NCI-H510A (cell line): ENCODE measurements around the gene SBNO1.
"Not testable (repeated sequence)": the region's sequence is repeated elsewhere in the genome, so short reads cannot be mapped to it uniquely, and the experiment has no call there.

ENCODE experiments used
- DNase-seq: peaks from one replicate; lab custom pipeline; 2025; lab: John Stamatoyannopoulos, UW

The SBNO1 gene

DNA sequence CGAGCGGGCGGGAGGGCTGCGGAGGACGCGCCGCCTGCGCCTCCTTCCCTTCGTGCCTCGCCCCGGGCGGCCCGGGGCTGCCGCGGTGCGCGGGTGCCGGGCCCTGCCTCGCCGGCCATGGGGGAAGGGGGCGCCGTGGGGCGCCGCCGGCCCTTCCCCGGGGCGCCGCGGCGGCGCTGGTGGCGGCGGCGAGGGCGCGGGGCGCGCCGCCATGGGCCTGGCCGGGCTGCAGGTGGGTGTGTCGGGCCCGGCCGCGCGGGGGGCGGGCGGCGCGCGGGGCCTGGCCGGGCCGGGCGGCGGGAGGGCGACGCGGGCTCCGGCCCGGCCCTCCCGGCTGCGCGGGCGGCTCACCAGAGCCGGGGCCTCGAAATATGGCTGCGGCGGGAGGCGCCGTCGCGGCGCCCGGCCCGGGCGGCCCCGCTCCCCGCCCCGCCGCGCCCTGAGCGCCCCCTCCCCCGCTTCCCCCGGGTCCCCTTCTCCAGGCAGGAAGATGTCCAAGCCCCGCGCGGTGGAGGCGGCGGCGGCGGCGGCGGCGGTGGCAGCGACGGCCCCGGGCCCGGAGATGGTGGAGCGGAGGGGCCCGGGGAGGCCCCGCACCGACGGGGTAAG, 24.4 kb upstream of the SBNO1 start:
- no peak for DNase-seq

DNA sequence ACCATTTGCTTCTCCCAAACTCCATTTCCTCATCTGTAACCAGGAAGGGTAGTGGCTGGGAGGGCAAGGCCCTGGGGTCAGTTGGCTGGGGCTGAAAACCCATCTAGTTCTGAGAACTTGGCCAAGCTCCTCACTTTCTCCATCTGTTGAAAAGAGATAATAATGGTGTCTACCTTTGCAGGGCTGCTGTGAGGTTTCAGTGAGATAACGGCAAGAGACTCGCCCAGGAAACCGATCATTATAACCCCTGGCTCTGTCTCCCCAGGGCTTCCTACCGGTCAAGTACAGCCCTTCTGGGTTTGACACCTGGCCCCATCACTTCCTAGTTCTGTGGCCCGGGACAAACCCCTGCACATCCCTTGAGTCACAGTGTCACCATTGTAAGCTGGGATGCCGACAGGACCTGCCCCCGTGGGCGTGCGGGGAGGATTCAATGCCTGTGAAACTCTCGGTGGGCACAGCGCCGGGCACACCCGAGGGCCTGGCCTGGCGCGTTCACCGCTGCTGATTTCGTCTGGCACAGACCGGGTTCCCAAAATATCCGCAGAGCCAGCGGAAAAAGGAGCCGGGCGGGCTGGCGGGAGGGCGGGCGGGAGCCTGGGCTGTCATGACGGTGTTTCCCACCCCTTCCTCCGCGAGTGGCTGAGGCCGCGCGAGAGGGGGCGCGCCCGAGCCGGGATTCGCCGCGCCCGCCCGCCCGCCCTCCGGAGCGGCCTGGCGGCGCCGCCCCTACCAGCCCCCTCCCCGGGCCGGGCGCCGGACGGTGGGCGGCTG, 23.7 kb upstream of the SBNO1 start:
- peak; percentile 42 for DNase-seq

DNA sequence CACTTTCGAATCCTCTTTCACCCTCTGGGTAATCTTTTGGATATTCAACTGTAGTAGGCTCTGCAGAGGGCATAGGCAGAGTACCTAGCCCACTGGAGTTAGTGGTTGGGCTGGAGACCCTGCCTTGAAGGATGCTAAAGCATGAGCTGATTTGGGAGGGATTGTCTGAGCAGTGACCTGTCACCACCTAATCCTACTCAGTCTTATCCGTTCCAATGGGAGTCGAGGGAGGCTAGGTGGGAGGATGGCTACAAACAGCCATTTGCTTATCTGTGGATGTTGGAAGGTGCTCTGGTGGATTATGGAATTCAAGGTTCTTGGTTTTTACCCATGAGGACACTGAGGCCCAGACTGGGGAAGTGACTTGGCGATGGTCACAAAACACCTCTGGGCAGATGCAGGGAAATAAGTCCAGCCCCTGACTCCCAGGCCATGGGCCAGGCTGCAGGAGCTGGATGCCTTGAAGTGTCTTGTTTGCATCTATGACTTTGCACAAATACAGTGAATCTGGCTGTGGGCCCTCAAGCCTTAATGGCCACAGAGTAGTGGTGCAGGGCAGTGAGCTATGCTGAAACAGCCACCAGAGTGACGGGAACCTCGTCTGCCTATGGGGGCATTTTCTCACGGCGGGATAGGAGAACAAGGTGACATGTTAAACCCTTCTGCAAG, 23.0 kb upstream of the SBNO1 start:
- no peak for DNase-seq

DNA sequence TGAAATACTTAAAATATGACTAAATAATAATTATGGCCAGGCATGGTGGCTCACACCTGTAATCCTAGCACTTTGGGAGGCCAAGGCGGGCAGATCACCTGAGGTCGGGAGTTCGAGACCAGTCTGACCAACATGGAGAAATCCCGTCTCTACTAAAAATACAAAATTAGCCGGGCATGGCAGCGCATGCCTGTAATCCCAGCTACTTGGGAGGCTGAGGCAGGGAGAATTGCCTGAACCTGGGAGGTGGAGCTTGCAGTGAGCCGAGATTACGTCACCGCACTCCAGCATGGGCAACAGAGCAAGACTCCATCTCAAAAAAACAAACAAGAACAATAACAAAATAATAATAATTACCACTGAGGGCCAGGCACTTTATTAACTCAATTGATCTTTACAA, 20.9 kb upstream of the SBNO1 start:
- not testable (repeated sequence) for DNase-seq

DNA sequence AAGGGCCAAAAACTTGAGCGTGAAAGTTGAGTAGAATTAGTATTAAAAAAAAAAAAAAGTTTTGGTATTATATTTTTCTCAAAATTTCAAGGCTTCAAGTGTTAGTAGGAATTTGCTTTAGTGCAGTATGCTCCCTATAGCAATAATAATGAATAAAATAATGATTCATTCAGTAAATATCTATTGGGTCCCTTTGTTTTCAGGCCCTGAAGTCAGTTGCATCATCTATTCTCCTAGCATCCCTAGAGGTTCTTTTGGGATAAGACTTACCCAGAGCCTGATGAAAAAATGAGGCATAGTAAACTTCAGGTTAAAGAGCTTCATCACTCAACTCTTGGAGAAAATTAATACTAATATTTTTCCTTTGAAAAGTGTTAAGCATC, 20.3 kb upstream of the SBNO1 start:
- DNase-seq: no peak

DNA sequence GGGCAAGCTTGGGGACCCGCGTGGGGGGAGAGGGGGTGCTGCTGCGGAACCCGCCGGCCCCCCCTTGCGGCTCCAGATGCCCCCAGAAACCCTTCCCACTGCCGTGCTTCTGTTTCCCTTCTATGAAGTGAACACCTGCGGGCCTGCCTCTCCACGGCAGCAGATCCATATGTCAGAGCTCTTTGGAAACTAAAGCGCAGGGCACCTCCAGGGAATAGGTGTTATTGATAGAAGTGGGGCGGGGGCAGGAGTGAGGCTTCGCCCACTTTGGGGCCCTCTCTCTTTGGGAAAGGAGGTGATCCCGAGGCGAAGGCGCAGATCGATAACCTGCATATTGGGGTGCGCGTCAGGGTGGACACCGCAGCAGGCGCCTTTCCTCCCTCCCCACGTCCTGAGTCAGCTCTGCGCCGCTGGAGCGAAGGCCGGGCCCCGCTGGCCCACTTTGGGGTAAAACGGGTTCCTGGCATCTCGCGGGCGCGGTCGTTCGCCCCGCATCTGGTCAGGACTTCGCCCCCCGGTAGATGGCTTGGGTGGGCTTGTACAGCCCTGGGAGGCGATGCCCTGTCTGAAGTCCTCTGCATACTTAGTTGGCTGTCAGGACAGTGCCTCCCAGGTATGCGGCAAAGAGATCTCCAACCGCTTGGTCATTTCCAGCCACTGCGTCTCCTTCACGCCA, 19.8 kb upstream of the SBNO1 start:
- DNase-seq: no peak

DNA sequence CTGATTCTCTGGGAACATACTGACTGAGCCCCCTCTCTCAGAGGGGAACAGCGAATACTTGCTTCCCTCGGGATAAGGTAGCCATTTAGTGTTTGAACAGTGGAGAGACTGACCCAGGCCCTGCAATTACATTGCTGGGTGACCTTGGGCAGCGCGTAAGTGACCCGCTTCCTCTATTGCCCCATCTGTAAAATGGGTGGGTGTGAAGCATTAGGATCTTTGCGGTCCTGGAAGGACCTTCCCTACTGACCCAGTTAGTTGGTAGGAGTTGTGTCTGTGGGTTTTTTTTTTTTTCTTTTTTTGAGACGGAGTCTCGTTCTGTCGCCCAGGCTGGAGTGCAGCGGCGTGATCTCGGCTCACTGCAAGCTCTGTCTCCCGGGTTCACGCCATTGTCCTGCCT, 18.0 kb upstream of the SBNO1 start:
- no peak for DNase-seq

DNA sequence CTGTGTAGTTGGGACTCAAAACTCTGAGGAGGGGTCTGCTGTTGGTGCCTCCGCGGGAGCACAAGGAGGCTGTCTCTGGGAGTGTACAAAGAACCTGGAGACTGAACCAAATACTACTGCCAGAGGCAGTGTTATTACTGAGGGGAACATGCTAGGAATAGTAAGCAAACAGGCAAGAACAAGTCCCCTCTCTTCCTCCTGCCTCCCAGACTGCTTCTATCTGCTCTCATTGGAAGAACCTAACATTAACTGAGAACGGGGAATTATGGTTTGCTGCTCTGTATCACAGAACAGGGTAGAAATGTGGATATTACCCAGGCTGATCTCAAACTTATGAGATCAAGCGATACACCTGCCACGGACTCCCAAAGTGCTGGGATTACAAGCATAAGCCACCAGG, 14.7 kb upstream of the SBNO1 start:
- no peak for DNase-seq

DNA sequence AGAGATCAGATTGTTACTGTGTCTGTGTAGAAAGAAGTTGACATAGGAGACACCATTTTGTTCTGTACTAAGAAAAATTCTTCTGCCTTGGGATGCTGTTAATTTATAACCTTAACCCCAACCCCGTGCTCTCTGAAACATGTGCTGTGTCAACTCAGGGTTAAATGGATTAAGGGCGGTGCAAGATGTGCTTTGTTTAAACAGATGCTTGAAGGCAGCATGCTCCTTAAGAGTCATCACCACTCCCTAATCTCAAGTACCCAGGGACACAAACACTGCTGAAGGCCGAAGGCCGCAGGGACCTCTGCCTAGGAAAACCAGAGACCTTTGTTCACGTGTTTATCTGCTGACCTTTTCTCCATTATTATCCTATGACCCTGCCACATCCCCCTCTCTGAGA, 7.8 kb upstream of the SBNO1 start:
- DNase-seq: not testable (repeated sequence)

DNA sequence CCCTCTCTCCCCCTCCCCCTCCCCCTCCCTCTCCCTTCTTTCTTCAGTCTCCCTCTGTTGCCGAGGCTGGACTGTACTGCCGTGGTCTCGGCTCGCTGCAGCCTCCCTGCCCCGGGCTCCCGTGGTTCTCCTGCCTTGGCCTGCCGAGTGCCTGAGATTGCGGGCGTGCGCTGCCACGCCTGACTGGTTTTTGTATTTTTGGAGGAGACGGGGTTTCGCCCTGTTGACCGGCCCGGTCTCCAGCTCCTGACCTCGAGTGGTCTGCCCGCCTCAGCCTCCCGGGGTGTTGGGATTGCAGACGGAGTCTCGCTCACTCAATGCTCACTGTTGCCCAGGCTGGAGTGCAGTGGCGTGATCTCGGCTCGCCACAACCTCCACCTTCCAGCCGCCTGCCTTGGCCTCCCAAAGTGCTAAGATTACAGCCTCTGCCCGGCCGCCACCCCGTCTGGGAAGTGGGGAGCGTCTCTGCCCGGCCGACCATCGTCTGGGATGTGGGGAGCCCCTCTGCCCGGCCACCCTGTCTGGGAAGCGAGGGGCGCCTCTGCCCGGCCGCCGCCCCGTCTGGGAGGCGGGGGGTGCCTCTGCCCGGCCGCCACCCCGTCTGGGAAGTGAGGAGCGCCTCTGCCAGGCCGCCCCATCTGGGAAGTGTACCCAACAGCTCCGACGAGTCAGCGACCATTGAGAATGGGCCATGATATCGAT, 7.2 kb upstream of the SBNO1 start:
- not testable (repeated sequence) for DNase-seq

DNA sequence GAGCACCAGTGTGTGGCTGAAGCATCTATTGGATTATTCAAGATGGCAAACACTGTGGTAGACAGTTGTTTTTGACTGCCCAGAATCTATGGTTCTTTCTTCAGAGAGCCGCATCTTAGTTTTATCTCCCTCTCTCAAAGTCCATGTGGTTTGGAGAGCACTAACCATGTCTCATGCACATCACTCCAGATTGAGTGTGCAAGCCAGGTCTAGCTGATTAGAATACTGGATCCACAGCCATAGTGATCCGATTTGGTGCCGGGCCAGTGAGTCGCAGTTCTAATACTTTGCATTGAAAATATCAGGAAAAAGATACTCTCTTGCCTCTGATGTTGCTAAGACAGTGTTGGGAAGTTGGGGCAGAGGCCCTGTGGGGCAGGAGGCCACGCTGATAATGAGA, 4.6 kb upstream of the SBNO1 start:
- DNase-seq: no peak

DNA sequence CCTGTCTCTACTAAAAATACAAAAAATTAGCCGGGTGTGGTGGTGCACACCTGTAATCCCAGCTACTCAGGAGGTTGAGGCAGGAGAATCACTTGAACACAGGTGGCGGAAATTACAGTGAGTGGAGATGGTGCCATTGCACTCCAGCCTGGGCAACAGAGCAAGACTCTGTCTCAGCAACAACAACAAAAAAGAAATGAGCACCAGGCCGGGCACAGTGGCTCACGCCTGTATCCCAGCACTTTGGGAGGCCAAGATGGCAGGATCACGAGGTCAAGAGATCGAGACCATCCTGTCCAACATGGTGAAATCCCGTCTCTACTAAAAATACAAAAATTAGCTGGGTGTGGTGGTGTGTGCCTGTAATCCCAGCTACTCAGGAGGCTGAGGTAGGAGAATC, 3.8 kb upstream of the SBNO1 start:
- not testable (repeated sequence) for DNase-seq

DNA sequence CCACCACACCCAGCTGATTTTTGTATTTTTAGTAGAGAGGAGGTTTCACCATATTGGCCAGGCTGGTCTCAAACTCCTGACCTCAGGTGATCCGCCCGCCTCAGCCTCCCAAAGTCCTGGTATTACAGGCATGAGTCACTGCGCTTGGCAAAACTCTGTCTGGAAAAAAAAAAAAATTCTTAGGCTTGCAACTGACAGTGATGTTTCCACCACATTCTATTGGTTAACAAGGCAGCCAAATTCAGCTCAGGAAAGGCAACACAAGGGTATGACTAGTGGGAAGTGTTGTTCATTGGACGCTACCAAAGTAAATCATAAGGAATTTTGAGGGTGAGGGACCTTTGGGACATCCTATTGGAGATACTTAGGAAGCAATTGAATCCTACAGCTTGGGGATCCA, 2.9 kb upstream of the SBNO1 start:
- no peak for DNase-seq

DNA sequence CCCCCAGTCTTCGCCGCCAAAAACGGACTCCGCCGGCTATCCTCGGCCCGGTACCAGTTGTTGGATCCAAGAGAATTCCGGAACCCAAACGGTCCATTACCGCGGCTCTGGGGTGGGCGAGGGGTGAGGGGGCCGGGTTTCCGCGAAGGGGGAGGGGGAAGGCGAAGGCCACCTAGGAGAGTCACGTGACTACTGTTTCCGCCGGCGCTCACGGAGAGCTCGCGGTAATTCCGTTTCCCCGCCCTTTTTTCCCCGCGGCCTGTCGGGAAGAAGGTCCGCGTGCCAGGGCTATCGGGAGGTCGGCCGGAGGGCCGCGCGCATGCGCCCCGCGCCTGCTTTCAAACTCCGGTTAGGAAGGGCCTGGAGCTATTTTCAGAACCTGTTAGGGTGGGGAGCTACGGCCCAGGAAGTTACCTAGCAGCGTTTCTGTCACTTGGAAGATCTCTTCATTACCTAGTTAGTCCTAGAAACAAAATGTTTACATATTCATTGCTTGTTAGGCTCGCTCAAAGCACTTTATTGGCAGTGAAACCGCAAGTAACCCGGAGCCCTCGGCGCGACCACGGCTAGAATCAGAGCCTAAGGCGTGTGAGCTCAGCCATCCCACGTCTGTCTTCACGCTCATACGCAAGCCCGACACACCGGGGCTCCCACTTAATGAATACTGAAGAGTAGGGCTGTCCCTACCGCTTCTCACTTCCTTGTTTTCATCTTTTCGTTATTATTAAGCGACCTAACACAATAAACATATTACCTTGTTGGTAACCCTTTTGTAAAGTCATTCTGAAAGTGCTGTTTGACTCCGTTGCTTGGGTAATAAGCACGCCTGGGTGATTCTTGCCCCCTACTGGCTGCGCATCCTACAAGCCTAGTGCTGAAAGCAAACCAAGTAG, 624 bp upstream of the SBNO1 start:
- peak; percentile 99 for DNase-seq

DNA sequence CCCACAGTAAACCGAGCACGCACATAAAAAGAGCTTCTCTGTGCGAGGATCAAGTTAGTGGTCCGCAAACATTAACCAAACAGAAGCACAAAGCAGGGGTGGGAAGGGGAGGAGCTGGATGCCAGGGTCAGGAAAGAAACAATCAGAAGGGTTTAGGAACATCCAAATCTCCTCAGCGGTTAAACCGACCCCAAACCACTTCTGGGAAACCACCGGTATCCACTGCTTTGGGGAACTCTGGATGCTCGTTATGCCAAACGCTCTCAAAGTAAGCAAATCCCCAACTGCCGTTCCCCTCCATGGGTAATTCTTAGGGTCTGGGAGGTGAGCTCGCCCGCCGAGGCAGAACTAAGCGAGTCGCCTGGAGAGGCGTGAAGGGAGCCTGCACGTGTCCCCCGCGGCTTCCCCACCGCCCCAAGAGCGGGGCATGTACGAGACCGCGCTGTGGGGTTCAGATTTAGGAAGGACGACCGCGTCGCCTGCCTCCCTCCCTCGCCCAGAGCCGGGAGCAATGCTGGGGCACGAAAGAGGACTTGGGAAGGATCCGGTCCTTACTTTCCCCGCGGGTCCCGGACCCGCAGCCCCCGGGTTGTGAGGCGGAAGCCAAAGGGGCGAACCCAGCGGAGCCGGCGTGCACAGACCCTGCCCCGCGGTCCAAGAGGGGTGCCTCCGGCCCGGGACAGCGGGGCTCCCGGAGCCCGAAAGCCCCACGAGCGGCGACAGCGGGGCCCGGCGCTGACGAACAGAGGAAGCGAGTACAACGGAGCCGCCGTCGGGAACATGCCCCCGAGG, 711 bp downstream of the SBNO1 start:
- no peak for DNase-seq

DNA sequence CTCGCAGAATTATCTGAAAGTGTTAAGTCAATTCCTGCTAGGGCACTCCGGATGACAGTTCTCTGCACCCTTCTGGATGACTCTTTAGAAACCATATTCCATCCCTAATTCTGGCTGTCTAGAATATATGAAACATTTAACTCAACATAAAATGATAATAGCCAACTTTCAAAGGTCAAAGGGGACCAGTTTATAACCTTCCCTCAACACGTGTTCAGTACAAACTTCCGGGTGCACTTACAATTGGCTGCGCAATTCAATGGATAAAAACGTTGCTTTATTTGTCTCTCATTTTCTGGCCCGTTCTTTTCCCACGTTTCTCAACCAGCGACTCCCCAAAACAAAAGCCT, 1.3 kb downstream of the SBNO1 start:
- no peak for DNase-seq

DNA sequence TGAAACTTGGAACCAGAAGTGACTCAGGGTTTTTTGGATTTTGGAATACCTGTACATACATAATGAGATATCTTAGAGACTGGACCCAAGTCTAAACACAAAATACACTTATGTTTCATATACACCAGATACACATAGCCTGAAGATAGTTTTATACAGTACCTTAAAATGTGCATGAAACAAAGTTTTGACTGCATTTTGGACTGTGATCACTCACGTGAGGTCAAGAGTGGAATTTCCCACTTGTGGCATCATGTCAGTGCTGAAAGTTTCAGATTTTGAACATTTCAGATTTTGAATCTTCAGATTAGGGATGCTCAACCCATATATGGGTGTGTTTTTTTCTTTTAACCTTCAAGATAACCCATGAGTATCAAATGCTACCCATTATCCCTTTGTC, 6.6 kb downstream of the SBNO1 start:
- no peak for DNase-seq

DNA sequence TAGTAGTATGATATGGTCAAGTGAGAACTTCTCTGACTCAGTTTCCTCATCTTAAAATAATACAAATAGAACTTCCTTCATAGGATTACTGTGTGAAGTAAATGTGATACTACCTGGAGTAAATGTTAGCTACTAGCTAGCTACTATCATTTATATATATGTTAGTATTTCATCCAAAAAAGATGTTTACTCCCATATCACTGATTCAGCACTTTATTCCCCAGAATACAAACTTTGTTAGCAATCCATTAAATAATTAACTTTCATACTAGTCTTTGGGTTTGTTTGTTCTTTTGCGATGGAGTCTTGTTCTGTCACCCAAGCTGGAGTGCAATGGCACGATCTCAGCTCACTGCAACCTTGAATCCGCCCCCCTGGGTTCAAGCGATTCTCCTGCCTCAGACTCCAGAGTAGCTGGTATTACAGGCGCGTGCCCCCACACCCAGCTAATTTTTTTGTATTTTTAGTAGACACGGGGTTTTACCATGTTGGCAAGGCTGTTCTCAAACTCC, 8.4 kb downstream of the SBNO1 start:
- no peak for DNase-seq

DNA sequence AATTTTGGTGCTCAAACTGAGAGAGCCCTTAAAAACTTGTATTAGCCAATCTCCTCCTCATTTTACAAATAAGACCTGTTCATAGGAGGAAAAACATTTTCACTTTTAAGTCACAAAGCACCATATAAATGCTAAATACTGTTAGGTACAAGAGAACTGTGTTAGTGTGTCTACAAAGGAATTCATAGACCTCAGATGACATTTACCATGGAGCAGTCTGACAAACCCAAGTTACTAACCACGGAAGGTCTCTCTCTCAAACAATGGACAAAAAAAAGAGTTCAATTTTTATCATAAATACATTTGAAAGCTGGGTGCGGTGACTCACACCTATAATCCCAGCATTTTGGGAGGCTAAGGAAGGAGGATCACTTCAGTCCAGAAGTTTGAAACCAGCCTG, 10.0 kb downstream of the SBNO1 start:
- DNase-seq: no peak

DNA sequence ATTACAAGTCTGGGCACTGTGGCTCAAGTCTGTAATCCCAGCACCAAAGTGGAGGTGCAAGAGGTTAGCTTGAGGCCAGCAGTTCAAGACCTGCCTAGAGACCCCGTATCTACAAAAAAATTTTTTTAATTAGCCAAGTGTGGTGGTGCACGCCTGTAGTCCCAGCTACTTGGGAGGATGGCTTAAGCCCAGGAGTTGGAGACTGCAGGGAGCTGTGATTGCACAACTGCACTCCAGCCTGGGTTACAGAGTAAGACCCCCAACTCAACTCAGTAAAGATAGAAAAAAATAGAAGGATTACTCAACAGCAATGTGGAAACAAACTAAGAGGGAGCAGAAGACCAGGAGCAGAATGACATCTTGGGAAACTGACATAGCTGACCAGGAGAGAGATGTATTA, 13.3 kb downstream of the SBNO1 start:
- DNase-seq: no peak
